HCT116 (cell line): ENCODE measurements around the gene ANXA2R. TPM values are rescaled to one million over a fixed set of nuclear protein-coding genes. Genes with fewer than 3 reads are reported as not detected.

Experiments
- ATAC-seq: fragments of 200-7000 bp; cut with Tn5 transposase; 2 replicates; pipeline ENCODE4 v1.9.1; 2020; ENCODE audit warnings: mild to moderate bottlenecking, moderate library complexity
- BruUV-seq: library from RNA; stranded (reverse); fragments of 400-500 nt; replicated peaks from 2 replicates; lab custom pipeline; 2021; lab: Mats Ljungman, UMichigan
- CTCF ChIA-PET: fragments of 300-600 bp; sonication (Branson Sonifier 250); formaldehyde crosslinking; loops from one replicate; lab custom pipeline; 2021; ENCODE audit warnings: antibody characterized with exemption; lab: Charles Lee
- POLR2A ChIA-PET: fragments of 300-600, 350-600 bp; sonication (Branson Sonifier 250); formaldehyde crosslinking; loops from one replicate; lab custom pipeline; 2021; ENCODE audit warnings: antibody characterized with exemption; lab: Charles Lee
- RAD21 ChIA-PET, 2 experiments: fragments of 300-600 bp; sonication (Branson Sonifier 250); formaldehyde crosslinking; loops; one replicate each; lab custom pipeline; 2023; ENCODE audit warnings: low total read pairs in 2 of 2; ENCODE audit not compliant: uncharacterized antibody in 2 of 2, unreplicated experiment in 2 of 2, low non-redundant PET in 1 of 2; lab: Charles Lee
- DNase-seq: peaks from one replicate; pipeline ENCODE4 v3.0.0-alpha.2; 2010; ENCODE audit warnings: low read depth, low spot score
- H2AFZ ChIP-seq: fragments of 200-600 bp; shearing (Covaris generic), sonication (generic); 2 replicates; pipeline ENCODE4 v1.6.1; 2017; ENCODE audit warnings: low read depth, mixed run types, mixed read lengths, antibody characterized with exemption, low read length; ENCODE audit not compliant: poor library complexity, severe bottlenecking
- H3K27ac ChIP-seq: 2 replicates; pipeline ENCODE4 v1.5.1; 2012; ENCODE audit warnings: low read depth, low read length
- H3K27me3 ChIP-seq: fragments of 200-600 bp; sonication (generic); 2 replicates; pipeline ENCODE4 v1.6.1; 2016; ENCODE audit warnings: mixed run types, low read length, mixed read lengths; ENCODE audit not compliant: insufficient read depth
- H3K36me3 ChIP-seq, 2 experiments: fragments of 200-500 bp in 1 of 2; fragments of 200-600 bp in 1 of 2; sonication (Bioruptor generic) in 1 of 2; sonication (generic) in 1 of 2; 2 replicates each; pipeline versions ENCODE4 v1.5.1 to v1.6.1; 2014 to 2016; ENCODE audit warnings: low read length in 2 of 2, inconsistent platforms in 1 of 2, mixed read lengths in 1 of 2, mixed run types in 1 of 2; ENCODE audit not compliant: insufficient read depth in 2 of 2, control insufficient read depth in 1 of 2
- H3K4me1 ChIP-seq, 2 experiments: fragments of 200-600 bp in 1 of 2; sonication (generic) in 1 of 2; 2 replicates each; pipeline versions ENCODE4 v1.5.1 to v1.6.1; 2012 to 2017; ENCODE audit warnings: low read length in 2 of 2, inconsistent platforms in 1 of 2, mild to moderate bottlenecking in 1 of 2, mixed read lengths in 1 of 2, mixed run types in 1 of 2, moderate library complexity in 1 of 2; ENCODE audit not compliant: insufficient read depth in 2 of 2, control insufficient read depth in 1 of 2
- H3K4me2 ChIP-seq: fragments of 200-600 bp; sonication (generic); 2 replicates; pipeline ENCODE4 v1.6.1; 2017; ENCODE audit warnings: mixed run types, low read length, mixed read lengths
- H3K4me3 ChIP-seq, 2 experiments: fragments of 200-600 bp in 1 of 2; sonication (generic) in 1 of 2; replicated peaks in 1 of 2; 2 replicates each; pipeline ENCODE4 v1.5.1; 2011 to 2016; ENCODE audit warnings: low read length in 2 of 2, control low read depth in 1 of 2, low read depth in 1 of 2, mild to moderate bottlenecking in 1 of 2, mixed read lengths in 1 of 2, mixed run types in 1 of 2
- H3K79me2 ChIP-seq: fragments of 200-600 bp; sonication (generic); 2 replicates; pipeline ENCODE4 v1.6.1; 2017; ENCODE audit warnings: mild to moderate bottlenecking, mixed run types, low read length, moderate library complexity, mixed read lengths; ENCODE audit not compliant: insufficient read depth
- H3K9ac ChIP-seq: fragments of 200-600 bp; sonication (generic); 2 replicates; pipeline ENCODE4 v1.6.1; 2016; ENCODE audit warnings: low read length, mixed read lengths
- H3K9me2 ChIP-seq: fragments of 200-600 bp; sonication (generic), shearing (Covaris generic); 2 replicates; pipeline ENCODE4 v1.6.1; 2017; ENCODE audit warnings: mixed run types, mild to moderate bottlenecking, moderate library complexity; ENCODE audit not compliant: insufficient read depth
- H3K9me3 ChIP-seq, 2 experiments: fragments of 200-500 bp in 1 of 2; fragments of 200-600 bp in 1 of 2; sonication (Bioruptor generic) in 1 of 2; sonication (generic) in 1 of 2; 2 replicates each; pipeline ENCODE4 v1.6.1; 2014 to 2017; ENCODE audit warnings: low read length in 2 of 2, mixed read lengths in 2 of 2, inconsistent platforms in 1 of 2, low read depth in 1 of 2, mild to moderate bottlenecking in 1 of 2, mixed run types in 1 of 2, moderate library complexity in 1 of 2; ENCODE audit not compliant: control insufficient read depth in 1 of 2, insufficient read depth in 1 of 2
- H4K20me1 ChIP-seq: fragments of 200-600 bp; sonication (generic), shearing (Covaris generic); 2 replicates; pipeline ENCODE4 v1.6.1; 2017; ENCODE audit warnings: mixed run types, mild to moderate bottlenecking, moderate library complexity; ENCODE audit not compliant: insufficient read depth
- ATF3 ChIP-seq: IDR thresholded peaks from 2 replicates; pipeline ENCODE4 v1.6.1; 2012
- CBX3 ChIP-seq: IDR thresholded peaks from 2 replicates; pipeline ENCODE4 v1.6.1; 2012; ENCODE audit warnings: low read depth
- CTCF ChIP-seq, 3 experiments: fragments of 200-600 bp in 1 of 3; sonication (generic) in 1 of 3; IDR thresholded peaks in 2 of 3; conservative IDR thresholded peaks in 1 of 3; 2 replicates each; pipeline ENCODE4 v1.5.1; 2012 to 2017; ENCODE audit warnings: low read depth in 2 of 3, low read length in 2 of 3, antibody characterized with exemption in 1 of 3, borderline replicate concordance in 1 of 3, control low read depth in 1 of 3, mild to moderate bottlenecking in 1 of 3, mixed read lengths in 1 of 3, mixed run types in 1 of 3, moderate library complexity in 1 of 3; ENCODE audit not compliant: insufficient read depth in 1 of 3
- EGR1 ChIP-seq: IDR thresholded peaks from 2 replicates; pipeline ENCODE4 v1.6.1; 2012; ENCODE audit warnings: low read depth
- ELF1 ChIP-seq: IDR thresholded peaks from 2 replicates; pipeline ENCODE4 v1.6.1; 2012; ENCODE audit warnings: low read depth, borderline replicate concordance
- EZH2phosphoT487 ChIP-seq: fragments of 200-600 bp; IDR thresholded peaks from 2 replicates; pipeline ENCODE4 v1.6.1; 2018; ENCODE audit warnings: antibody characterized with exemption, borderline replicate concordance
- FOSL1 ChIP-seq: IDR thresholded peaks from 2 replicates; pipeline ENCODE4 v1.6.1; 2012; ENCODE audit warnings: low read depth
- JUND ChIP-seq: IDR thresholded peaks from 2 replicates; pipeline ENCODE4 v1.6.1; 2012
- MAX ChIP-seq: IDR thresholded peaks from 2 replicates; pipeline ENCODE4 v1.6.1; 2012
- POLR2A ChIP-seq: IDR thresholded peaks from 2 replicates; pipeline ENCODE4 v1.7.0; 2011; ENCODE audit warnings: borderline replicate concordance; ENCODE audit not compliant: insufficient read depth, insufficient read length; ENCODE audit errors: extremely low read depth
- RAD21 ChIP-seq: IDR thresholded peaks from 2 replicates; pipeline ENCODE4 v1.6.1; 2012; ENCODE audit warnings: low read depth, mild to moderate bottlenecking
- REST ChIP-seq: IDR thresholded peaks from 2 replicates; pipeline ENCODE4 v1.6.1; 2012; ENCODE audit warnings: low read depth
- SIN3A ChIP-seq: IDR thresholded peaks from 2 replicates; pipeline ENCODE4 v1.6.1; 2012; ENCODE audit warnings: low read depth
- SRF ChIP-seq: IDR thresholded peaks from 2 replicates; pipeline ENCODE4 v1.6.1; 2012; ENCODE audit warnings: low read depth
- TCF7L2 ChIP-seq: IDR thresholded peaks from 2 replicates; pipeline ENCODE4 v1.7.0; 2011; ENCODE audit warnings: borderline replicate concordance, inconsistent platforms; ENCODE audit not compliant: insufficient read depth, insufficient read length; ENCODE audit errors: extremely low read depth
- YY1 ChIP-seq: IDR thresholded peaks from 2 replicates; pipeline ENCODE4 v1.6.1; 2011; ENCODE audit warnings: low read length, low read depth, moderate library complexity, mild to moderate bottlenecking; ENCODE audit not compliant: insufficient replicate concordance; ENCODE audit errors: extremely low read depth
- ZBTB33 ChIP-seq: IDR thresholded peaks from 2 replicates; pipeline ENCODE4 v1.6.1; 2011; ENCODE audit warnings: mild to moderate bottlenecking, low read length, moderate library complexity; ENCODE audit not compliant: insufficient replicate concordance; ENCODE audit errors: extremely low read depth
- ZFX ChIP-seq: fragments of 450-650 bp; IDR thresholded peaks from 2 replicates; pipeline ENCODE4 v1.6.1; 2017
- ZNF274 ChIP-seq: fragments of 200-500 bp; sonication (Bioruptor generic); IDR thresholded peaks from 2 replicates; pipeline ENCODE4 v1.6.1; 2014; ENCODE audit warnings: mild to moderate bottlenecking, low read depth, low read length, inconsistent platforms
- intact Hi-C: fragments of 100-400 bp; cut with micrococcal nuclease; formaldehyde crosslinking; loops from 2 replicates; pipeline ENCODE4 v1.10.0; 2022
- total RNA-seq: library from RNA; stranded (reverse); gene quantifications from one replicate; pipeline ENCODE4 v1.2.1, GENCODE V29; 2021; ENCODE audit not compliant: unreplicated experiment

Gene ANXA2R
- total RNA-seq, 1 experiment from 2014 or later: 0.37 TPM

GRCh38 chr5:43021151-43021550, 19.0 kb downstream of the ANXA2R start:
- RAD21 ChIA-PET: no interaction called here
- no peaks in the 10 kb centered on the region for H3K79me2 ChIP-seq
- no peak for TF ChIP-seq RAD21
- TF ChIP-seq MAX: no peak
- no peak for TF ChIP-seq ATF3
- TF ChIP-seq JUND: no peak
- no peak for TF ChIP-seq CTCF (IDR thresholded peaks at IDR 0.05 in 2 of 3, conservative IDR thresholded peaks at IDR 0.05 in 1 of 3; ENCODE audit: borderline replicate concordance in 1 of 3, insufficient read depth in 1 of 3, low read depth in 2 of 3, low read length in 2 of 3)
- TF ChIP-seq ELF1: no peak
- TF ChIP-seq EZH2phosphoT487: no peak
- no peak for TF ChIP-seq FOSL1
- no peak for TF ChIP-seq CBX3
- no peak for TF ChIP-seq ZNF274
- TF ChIP-seq SRF: no peak
- TF ChIP-seq SIN3A: no peak
- TF ChIP-seq POLR2A: no peak
- no peak for TF ChIP-seq TCF7L2
- no peak for TF ChIP-seq REST
- no peak for TF ChIP-seq YY1
- TF ChIP-seq EGR1: no peak
- TF ChIP-seq ZBTB33: no peak
- no peak for TF ChIP-seq ZFX
- POLR2A ChIA-PET: interaction anchor here (1.3 to 2.5 kb wide), 4 partner anchors 27 to 112 kb away, joined by 3 to 9 read pairs (median 6); partner anchors contain the start of gene ZNF131
- intact Hi-C loops: no loop called here
- H3K4me2 ChIP-seq: peak overlapping the region; percentile 97; the same call in 1 of the 2 replicates
- CTCF ChIA-PET: interaction anchor here (3.7 kb wide), 1 partner anchor 21 kb away, joined by 38 read pairs; no protein-coding TSS in a partner anchor
- H2AFZ ChIP-seq: no peak overlapping the region
- peaks cover 4 to 27% of the 10 kb centered on the region in 2 experiments; a peak in 3 of 4 replicates for H3K4me1 ChIP-seq
- H3K36me3 ChIP-seq: no peaks in the 10 kb centered on the region
- H3K27me3 ChIP-seq: no peaks in the 10 kb centered on the region
- DNase-seq (no peak), ATAC-seq (no peak)
- H3K27ac ChIP-seq: no peak overlapping the region
- H4K20me1 ChIP-seq: no peaks in the 10 kb centered on the region
- no peaks in the 10 kb centered on the region for H3K9me2 ChIP-seq
- no peak overlapping the region for H3K9ac ChIP-seq
- no TSS peak for BruUV-seq
- H3K9me3 ChIP-seq: no peaks in the 10 kb centered on the region
- no peak overlapping the region for H3K4me3 ChIP-seq
